NCI-H1694 treated with DMSO at 0.1 percent for 48 hours (cell line): ENCODE results near the gene LRRK1.

Experiments used
- DNase-seq: peaks from one replicate; lab custom pipeline; 2025; lab: John Stamatoyannopoulos, UW

Gene LRRK1

DNA sequence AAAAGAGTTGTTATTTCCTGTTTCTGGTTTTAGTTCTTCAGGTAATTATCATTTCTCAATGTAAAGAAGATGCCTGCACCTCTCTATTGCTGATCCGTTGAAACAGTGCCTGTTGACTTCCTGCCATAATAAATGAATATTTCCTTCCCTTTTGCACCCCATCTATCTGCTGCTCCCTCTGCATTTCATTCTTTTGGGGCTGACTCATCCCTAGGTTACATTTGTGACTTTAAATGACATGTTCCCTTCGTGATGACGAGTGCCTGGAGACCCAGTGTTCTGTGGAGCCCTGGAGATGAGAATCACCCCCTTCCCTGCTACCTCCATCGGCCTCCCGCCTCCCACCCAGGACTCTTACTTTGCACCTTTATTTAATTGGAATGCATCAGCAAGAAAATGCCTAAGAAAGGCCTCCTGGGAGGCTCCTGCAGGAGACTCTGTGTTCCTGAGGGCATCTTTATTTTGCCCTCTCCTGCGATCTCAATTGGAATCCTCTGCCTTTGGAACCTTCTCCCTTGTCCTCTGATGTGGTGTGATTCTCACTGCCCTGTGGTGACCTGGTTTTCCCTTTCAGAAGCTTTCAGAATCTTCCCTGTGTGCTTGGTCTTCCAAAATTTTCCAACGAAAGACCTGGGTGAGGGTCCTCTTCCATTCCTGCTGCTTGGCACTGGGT is 13.7 kb downstream of the LRRK1 start:
- no peak for DNase-seq

DNA sequence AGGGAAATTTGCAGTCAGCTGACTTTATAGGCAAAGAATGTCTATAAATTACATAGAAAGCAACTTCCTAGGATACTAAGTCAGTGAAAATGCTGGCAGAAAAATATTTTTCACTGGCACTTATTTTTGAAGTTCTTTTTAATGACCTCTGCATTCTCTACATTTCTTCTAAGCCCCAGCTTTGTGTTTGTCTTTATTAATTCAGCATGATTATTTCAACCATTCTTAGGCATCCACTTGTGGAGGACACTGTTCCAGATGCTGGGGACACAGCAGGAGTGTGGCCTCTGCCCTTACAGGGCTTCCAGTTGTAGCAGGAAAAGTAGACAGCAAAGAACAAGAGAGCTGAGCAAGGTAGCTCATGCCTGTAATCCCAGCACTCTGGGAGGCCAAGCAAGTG is 15.0 kb downstream of the LRRK1 start:
- no peak for DNase-seq

DNA sequence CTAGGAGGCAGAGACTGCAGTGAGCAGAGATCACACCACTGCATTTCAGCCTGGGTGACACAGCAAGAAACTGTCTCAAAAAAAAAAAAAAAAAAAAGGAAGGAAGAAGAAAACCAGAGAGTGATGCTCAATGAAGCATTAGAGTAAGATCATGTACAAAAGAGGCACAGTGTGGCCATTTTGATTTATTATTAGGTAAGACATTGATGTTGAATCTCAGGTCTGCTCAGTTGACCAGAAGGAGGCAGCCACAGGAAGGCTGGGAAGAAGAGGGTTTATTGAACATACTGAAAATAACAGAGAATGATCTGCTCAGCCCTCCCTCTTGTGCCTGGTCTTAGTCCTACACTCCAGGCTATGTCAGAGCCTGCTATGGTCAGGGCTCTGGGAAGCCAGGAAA is 15.6 kb downstream of the LRRK1 start:
- DNase-seq: no peak

DNA sequence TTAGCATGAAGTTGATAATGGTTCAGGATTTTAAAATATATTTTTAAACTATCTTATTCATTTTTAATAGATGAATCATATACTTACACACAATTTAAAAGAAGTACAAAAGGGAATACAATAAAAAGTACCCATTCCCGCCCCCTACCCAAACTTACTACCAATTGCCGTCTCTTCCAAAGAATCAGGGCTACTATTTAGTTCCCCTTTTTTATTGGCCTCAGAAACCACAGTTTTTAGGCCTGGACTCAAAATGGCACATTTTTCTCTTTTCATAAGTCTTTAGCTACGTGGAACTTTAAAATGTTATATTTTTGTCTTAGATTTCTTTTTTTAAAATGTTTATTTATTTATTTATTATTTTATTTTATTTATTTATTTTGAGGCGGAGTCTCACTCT is 18.0 kb downstream of the LRRK1 start:
- DNase-seq: no peak

DNA sequence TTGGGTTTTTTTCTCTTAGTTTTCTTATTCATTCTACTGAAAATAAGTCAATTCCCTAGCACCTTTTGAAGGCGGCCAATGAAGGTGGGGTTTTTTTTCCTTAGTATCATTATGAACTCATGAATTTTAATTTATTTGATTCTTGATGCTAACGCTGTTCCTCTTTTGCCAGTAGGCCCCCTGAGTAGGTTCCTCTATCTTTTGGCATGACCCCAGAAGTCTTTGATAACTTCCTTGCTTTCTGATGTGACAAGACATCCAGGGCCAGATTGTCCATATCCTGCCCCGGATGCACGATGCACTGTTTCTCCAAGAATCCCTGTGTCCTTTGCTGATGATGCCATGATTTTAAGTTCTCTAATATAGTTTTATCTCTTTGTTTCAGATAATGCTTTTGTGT is 20.6 kb downstream of the LRRK1 start:
- no peak for DNase-seq

DNA sequence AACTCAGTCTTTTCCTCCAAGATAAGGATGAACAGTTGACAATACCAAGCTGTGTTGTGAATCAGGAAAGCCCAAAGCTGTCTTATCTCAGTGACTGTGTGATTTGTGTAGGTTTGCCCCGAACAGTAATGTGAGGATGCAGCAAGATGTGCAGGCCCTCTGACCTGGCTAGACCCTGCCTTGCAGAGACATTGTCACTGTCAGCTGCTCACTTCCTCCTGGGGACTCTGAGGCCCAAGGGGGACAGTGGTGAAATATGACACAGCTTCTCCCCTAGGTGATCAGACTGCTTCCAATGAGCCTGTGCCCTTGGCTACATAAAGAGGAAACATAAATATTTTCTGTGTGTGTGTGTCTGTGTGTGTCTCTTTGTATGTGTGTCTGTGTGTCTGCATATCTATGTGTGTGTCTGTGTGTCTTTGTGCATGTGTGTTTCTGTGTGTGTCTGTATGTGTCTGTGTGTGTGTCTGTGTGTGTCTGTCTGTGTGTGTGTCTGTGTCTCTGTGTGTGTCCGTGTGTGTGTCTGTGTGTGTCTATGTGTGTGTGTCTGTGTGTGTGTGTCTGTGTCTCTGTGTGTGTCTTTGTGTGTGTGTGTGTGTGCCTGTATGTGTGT is 21.7 kb downstream of the LRRK1 start:
- no peak for DNase-seq

DNA sequence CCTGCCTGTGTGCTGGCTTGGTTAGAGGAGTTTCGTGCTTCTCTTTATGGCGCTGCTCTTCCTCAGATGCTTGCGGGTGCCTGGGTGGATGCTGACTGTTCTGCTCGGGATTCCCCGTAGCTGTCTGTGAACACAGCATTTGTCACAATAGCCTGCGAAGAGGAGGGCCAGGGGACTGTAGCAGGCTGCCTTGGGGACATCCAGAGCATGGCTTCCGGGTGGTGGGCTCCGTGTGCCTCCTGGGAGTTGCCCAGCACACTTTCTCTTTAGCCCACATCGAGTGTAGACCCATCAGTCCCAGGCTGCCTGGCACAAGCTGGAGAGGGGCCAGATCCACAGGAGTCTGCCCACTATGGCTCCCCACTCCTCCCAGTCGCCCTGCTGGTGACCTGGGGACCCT is 22.4 kb downstream of the LRRK1 start:
- no peak for DNase-seq

DNA sequence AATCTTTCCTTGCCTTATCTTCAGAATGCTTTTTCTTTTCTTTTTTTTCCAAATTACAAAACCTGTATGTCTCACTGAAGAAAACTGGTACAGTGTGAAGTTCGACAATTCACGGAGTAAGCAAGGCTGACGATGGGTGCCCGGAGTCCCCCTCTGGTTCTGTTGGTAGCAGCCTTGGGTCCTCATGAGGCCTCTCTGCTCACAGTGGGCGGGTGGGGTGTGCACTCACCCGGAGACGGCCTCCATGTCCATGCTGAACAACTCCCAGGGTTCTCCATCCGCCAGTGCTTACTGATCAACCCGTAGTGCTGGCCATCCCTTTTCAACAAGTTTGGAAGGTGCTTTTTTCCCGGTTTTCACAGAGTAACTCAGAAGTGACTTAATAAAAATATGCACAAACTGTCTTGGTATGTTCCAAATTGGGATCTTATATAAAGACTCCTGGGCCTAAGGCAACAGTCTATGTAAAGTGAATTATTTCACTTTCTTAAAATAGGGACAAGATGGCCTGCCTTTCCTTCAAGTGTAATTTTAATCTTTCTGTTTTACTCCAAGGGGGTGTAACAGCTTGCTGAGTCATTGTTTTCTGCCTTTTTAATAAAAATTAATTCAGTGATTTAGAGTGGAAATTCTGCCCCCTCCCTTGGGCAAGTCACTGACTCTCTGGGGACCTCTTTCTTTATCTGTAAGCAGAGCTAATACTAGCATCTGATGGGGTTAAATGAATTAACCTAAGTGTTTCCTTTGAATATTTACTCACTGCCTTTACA is 23.7 kb downstream of the LRRK1 start:
- DNase-seq: no peak

DNA sequence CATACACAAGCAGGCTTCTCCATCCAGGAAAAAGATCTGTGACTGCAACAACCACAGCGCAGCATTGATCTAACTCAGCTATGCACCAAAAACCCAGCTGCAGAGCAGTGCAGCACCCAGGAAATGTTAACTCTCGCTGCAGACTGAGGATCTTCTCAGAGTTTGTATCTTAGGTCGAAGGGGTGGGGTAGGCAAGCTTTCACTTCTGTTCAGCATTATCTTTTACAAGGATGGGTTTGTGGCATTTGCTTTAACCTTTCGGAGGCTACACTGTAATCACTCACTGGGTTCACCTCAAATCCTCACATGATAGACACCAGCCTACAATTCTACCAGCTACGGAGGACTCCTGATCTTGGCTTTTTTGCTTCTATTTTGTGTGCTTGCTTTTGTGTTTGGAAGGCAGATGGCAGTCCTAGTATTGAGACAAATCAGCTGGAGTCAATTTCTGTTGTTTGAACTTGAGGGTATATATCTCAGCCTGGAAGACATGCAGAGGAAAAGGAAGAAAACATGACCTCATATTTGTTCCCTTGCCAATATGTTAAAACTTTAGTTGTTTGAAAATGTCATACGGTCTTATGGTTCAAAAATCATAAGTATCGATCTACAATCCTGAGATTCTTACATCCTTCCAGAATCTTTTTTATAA is 25.2 kb downstream of the LRRK1 start:
- DNase-seq: no peak

DNA sequence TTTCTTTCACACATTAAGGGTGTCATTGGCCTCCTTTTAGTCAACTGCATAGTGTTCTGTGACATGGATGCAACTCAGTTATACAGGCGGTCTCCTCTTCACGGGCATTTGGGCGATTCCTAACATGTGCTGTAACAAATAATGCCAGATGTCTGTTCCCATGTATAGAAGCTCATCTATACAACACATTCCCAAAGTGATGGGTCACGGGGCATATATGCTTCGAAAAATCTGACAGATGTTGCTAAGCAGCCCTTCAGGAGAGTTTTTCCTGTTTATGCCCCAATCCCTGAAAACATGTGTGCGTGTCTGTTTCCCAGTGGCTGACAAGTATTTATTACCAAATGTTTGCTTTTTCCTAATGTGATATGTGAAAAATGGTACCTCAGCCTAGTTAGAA is 25.8 kb downstream of the LRRK1 start:
- no peak for DNase-seq

DNA sequence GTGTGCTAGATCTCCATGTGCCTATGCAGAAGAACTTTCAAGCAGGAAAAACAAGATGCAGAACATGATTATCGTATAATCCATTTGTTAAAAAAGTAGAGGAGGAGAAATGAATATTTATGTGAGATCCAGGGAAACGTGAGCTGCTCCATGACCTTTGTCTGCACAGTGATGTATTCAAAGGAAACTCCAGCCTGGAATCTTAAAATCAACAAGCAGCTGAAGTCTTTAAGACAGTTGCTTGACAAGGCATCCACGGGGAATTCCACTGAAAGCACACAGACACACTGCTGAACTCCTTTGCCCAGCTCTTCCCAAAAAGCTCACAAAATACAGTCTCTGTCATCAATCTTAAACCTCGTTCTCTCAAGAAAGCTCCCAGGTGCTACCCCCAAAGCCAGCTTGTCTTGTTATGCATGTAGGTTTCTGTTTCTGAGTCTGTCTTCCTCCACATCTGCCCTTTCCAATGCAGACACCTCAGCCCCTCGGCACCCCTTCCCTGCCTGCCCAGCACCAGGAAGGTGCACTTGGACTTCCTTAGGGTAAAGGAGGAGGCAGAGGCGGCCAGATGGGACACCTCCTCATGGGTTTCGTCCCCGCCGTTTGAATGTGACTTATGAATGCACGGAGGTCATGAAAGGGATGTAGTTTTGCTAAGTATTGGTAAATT is 28.7 kb downstream of the LRRK1 start:
- DNase-seq: no peak

DNA sequence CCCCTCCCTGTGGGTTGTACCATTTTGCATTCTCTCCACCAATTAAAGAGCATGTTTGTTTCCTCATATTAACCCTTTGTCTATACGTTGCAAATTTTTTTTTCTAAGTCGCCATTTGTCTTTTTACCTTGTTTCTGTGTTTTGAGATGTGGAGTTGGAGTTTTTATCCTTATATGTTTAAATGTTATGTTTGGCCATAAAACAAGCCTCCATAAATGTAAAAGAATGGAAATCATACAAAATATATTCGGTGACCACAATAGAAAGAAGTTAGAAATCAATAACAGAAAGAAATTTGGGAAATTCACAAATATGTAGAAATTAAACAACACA is 29.2 kb downstream of the LRRK1 start:
- no peak for DNase-seq

DNA sequence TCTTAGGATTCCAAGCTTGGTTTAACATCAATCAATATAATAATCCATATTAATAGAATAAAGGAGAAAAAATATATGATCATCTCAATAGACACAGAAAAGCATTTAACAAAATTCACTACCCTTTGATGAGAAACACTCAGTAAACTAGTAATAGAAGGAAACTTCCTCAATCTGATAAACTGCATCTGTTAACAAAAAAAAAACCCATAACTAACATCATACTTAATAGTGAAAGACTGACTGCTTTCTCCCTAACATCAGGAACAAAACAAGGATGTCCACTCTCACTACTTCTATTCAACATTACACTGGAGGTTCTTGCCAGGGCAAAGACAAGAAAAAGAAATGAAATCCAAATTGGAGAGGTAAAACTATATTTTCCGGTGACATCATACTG is 30.5 kb downstream of the LRRK1 start:
- no peak for DNase-seq

DNA sequence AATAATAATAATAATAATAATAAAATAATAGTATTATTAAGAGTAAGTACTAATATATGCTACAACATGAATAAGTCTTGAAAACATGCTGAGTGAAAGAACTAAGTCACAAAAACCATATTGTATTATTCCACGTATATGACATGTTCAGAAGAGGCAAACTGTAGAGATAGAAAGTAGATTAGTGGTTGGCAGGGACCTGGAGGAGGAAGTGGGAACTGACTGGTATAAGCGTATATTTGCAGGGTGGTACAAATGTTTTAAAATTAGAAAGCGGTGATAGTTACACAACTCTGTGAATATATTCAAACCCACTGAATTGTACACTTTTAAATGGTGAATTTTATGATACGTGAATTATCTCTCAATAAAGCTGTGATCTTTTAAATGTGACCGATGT is 32.8 kb downstream of the LRRK1 start:
- DNase-seq: no peak

DNA sequence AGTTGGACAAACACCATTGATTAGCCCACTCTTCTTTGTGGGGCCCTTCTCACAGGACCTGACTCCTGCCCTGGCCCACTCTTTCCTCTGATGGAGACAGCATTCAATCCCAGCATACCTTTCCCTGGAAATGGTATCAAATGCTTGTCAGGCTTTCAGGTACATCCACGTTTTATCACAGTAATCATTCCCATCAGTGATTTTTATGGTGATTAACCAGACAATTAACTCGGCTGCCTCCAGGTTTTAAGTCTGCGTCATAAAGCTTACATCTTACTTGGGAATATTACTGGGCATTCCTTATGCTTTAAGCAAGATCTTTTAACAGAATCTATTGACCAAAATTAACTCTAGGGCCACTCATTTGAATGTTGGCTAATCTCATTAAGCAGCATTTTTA is 33.4 kb downstream of the LRRK1 start:
- DNase-seq: no peak

DNA sequence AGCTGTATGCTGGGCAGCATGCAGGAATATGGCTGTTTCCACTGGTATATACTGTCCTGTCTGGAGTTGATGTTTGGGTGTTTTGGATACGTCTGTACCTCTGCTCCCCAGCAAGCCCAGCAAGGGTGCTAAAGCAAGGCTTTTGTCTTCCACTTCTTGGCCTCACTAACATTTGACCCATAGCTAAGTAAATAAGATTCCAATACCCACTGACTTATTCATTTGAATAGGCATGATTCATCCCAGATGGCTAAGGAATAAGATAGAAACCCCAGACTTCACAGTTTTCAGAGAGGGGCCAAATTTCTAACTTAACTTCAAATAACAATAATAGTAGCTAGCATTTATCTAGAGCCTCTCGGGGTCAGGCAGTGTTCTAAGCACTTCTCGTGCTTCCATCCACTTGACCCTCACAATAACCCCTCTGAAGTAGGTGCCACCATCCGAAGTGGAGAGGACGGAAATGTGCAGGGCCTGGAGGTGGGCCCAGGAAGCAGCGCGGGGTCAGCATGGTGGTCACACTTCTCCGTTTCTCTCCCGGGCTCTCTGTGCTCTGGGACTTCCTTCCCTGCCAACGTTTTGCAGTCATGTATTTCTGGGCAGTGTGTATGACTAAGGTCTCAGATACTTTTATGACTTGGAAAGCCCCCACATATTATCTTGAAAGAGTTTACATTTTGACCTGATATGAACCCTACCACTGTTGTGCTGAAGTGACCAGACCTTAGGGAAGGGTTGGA is 39.3 kb downstream of the LRRK1 start:
- DNase-seq: no peak

DNA sequence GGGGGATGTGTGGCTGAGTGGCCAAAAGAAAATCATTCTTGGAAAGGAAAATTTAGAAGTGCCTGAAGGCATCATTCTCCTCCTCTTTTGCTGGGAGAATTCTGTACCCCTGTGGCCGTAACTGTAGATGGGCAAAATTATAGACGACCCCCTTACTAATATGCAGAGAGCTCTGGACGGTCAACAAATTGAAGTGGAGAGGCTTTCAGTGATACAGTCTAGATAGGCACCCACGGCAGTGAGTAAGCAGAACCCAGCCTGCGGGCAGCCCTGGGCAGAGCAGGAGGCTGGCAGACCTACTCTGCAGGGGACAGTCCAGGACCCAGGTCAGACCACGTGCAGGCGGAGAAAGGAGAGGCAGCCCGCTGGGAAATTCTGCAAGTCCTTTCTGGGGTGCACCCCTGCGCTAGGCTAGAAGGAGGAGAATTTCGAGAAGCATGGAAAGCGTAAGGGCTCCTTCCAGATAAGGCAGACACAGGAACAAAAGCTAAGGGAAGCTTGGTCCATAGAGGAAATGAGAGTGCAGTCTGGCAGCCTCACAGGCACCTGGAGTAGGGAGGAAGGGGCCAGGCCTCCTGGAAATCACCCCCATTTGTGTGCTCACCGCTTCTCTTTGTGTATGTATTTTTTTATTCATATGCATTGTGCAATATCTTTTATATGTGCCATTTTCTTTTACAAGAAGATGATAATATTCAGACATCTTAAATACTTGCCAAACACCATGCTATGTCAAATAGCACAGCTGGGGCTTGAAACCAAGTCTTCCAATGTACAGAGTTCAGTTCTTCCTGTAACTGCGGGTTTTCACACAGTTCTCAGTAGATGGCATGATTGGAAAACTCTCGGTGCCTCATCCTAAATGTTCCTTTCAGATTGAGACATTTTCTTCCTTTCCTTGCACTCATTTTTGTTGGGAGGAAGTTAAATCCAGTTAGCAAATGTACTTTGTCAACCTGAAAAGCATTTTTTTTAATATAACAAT is 40.2 kb downstream of the LRRK1 start:
- DNase-seq: no peak

DNA sequence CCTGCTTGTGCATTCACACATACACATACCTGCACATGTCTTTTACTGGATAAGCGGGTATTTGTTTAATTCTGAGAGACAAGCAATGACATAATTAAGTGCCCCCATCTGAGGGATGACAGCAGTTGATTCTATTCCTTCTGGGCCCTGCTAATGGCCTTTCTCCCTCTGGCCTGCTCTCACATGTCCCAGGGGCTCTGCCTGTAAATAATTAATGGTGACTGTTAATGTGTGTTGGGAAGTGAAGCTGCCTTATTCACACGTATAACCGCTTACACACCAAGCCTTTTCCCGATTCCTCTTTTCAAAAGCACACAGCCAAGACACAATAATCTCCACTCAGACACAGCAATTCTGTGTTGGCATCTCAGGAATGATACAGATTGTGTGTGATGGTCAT is 47.8 kb downstream of the LRRK1 start:
- DNase-seq: no peak

DNA sequence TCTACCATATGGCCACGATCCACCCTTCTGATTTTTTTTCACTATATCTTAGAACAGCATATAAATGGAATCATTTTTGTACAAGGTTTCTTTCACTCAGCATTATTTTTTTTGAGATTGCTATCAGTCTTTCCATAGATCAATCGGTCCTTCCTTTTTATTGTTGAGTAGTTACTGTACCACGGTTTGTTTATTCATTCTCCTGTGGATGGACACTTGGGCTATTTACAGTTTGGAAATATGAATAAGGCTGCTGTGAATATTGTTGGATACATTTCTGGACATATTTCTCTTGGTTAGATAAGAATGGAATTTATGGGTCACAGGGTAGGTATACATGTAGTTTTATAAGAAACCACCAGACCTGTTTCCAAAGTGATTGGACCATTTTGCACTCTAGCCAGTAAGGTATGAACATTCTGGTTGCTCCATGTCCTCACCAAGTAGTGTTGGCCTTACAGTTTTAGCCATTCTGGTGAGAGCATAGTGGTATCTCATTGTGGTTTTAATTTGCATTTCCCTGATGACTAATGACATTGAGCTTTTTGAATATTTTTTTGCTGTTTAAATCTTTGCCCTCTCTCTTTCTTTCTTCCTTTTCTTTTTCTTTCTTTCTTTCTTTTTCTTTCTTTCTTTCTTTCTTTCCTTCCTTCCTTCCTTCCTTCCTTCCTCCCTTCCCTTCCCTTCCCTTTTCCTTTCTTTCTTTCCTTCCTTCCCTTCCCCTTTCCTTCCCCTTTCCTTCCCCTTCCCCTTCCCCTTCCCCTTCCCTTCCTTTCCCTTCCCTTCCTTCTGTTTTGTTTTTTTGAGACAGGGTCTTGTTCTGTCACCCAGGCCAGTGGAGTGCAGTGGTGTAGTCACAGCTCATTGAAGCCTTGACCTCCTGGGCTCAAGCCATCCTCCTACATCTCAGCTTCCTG is 49.2 kb downstream of the LRRK1 start:
- DNase-seq: no peak

DNA sequence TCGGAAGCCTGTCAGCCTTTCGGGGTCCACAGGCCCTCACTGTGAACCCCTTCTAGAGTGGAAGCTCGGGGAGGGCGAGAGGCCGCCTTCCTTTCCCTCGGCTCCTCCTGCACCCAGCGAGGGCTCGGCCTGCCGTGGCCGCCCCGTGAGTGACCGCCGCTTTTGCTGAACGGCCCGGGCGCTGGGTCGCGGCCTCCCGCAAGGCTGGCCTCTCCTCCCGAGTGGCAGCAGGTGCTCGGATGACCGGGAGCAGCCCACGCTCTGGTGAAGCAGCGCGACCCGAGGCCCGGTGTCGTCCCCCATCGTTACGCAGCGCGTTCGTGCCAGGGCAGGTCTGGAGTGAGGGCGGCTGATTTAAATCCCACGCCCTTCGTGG is 53.8 kb downstream of the LRRK1 start:
- DNase-seq: no peak
